IMR-90 (cell line): ENCODE measurements around the gene KAT6B. TPM values are rescaled to one million over a fixed set of nuclear protein-coding genes. Genes with fewer than 3 reads are reported as not detected.

Source experiments
- ATAC-seq: fragments of 200-7000 bp; cut with Tn5 transposase; 2 replicates; pipeline ENCODE4 v1.9.1; 2020; ENCODE audit warnings: low read depth, mild to moderate bottlenecking, moderate library complexity
- BruUV-seq: library from RNA; stranded (reverse); fragments of 400-500 nt; replicated peaks from 2 replicates; lab custom pipeline; 2021; lab: Mats Ljungman, UMichigan
- CTCF ChIA-PET: fragments of 300-600 bp; formaldehyde crosslinking; extraction: SDS; loops from one replicate; lab custom pipeline; 2021; ENCODE audit warnings: antibody characterized with exemption; lab: Yijun Ruan, JAX
- POLR2A ChIA-PET: fragments of 300-600 bp; sonication (Branson Sonifier 250); formaldehyde crosslinking; loops from one replicate; lab custom pipeline; 2022; ENCODE audit warnings: antibody characterized with exemption; ENCODE audit not compliant: unreplicated experiment; lab: Charles Lee
- DNase-seq: peaks from one replicate; pipeline ENCODE4 v3.0.0; 2013
- H2AFZ ChIP-seq: replicated peaks from 2 replicates; pipeline ENCODE3; 2013; ENCODE audit warnings: low read length, mild to moderate bottlenecking; ENCODE audit not compliant: poor library complexity
- H2AK5ac ChIP-seq: 2 replicates; pipeline ENCODE4 v1.6.1; 2013; ENCODE audit warnings: low read depth, low read length, inconsistent platforms
- H2AK9ac ChIP-seq: replicated peaks from 2 replicates; pipeline ENCODE3; 2013; ENCODE audit warnings: mild to moderate bottlenecking, low read depth, low read length, moderate library complexity; ENCODE audit not compliant: poor library complexity
- H2BK120ac ChIP-seq: 2 replicates; pipeline ENCODE4 v1.6.1; 2013; ENCODE audit warnings: low read depth, low read length, inconsistent platforms
- H2BK15ac ChIP-seq: 3 replicates; pipeline ENCODE4 v1.6.1; 2013; ENCODE audit warnings: low read depth, low read length, inconsistent platforms
- H2BK20ac ChIP-seq: 2 replicates; pipeline ENCODE4 v1.6.1; 2013; ENCODE audit warnings: low read depth, mild to moderate bottlenecking, inconsistent platforms, low read length, moderate library complexity
- H2BK5ac ChIP-seq: 2 replicates; pipeline ENCODE4 v1.6.1; 2013; ENCODE audit warnings: mild to moderate bottlenecking, low read depth, low read length, inconsistent platforms; ENCODE audit not compliant: poor library complexity, severe bottlenecking
- H3K14ac ChIP-seq: replicated peaks from 2 replicates; pipeline ENCODE4 v1.6.1; 2013; ENCODE audit warnings: low read depth, low read length, inconsistent platforms
- H3K18ac ChIP-seq: 2 replicates; pipeline ENCODE4 v1.6.1; 2013; ENCODE audit warnings: low read depth, low read length, control low read depth
- H3K23ac ChIP-seq: 2 replicates; pipeline ENCODE4 v1.6.1; 2013; ENCODE audit warnings: low read depth, low read length, inconsistent platforms
- H3K27ac ChIP-seq: 2 replicates; pipeline ENCODE4 v1.5.1; 2013; ENCODE audit warnings: mild to moderate bottlenecking, control low read depth, low read length; ENCODE audit not compliant: insufficient read depth
- H3K27me3 ChIP-seq: 2 replicates; pipeline ENCODE4 v1.6.1; 2013; ENCODE audit warnings: low read length; ENCODE audit not compliant: control insufficient read depth, insufficient read depth
- H3K36me3 ChIP-seq: 2 replicates; pipeline ENCODE4 v1.6.1; 2013; ENCODE audit warnings: low read length, mixed read lengths; ENCODE audit not compliant: control insufficient read depth, insufficient read depth
- H3K4ac ChIP-seq: 2 replicates; pipeline ENCODE4 v1.6.1; 2013; ENCODE audit warnings: low read depth, low read length, inconsistent platforms
- H3K4me1 ChIP-seq: 2 replicates; pipeline ENCODE4 v1.6.1; 2013; ENCODE audit warnings: low read length, mixed read lengths; ENCODE audit not compliant: control insufficient read depth, insufficient read depth
- H3K4me2 ChIP-seq: 2 replicates; pipeline ENCODE4 v1.6.1; 2013; ENCODE audit warnings: low read depth, mild to moderate bottlenecking, control low read depth, low read length, moderate library complexity
- H3K4me3 ChIP-seq: 2 replicates; pipeline ENCODE4 v1.5.1; 2013; ENCODE audit warnings: low read depth, mild to moderate bottlenecking, control low read depth, low read length, moderate library complexity; ENCODE audit not compliant: insufficient read depth
- H3K56ac ChIP-seq: 2 replicates; pipeline ENCODE4 v1.6.1; 2013; ENCODE audit warnings: low read length, inconsistent platforms; ENCODE audit not compliant: insufficient read depth; ENCODE audit errors: extremely low read depth
- H3K79me1 ChIP-seq, 2 experiments: 2 replicates each; pipeline ENCODE4 v1.6.1; 2013; ENCODE audit warnings: low read length in 2 of 2, inconsistent platforms in 1 of 2, low read depth in 1 of 2
- H3K9ac ChIP-seq: 2 replicates; pipeline ENCODE4 v1.6.1; 2013; ENCODE audit warnings: low read depth, low read length, control low read depth
- H3K9me1 ChIP-seq: 2 replicates; pipeline ENCODE4 v1.6.1; 2013; ENCODE audit warnings: low read length, inconsistent platforms; ENCODE audit not compliant: insufficient read depth
- H3K9me3 ChIP-seq: 2 replicates; pipeline ENCODE4 v1.6.1; 2013; ENCODE audit warnings: low read length; ENCODE audit not compliant: control insufficient read depth, insufficient read depth
- H4K20me1 ChIP-seq: 2 replicates; pipeline ENCODE4 v1.6.1; 2013; ENCODE audit warnings: low read length, inconsistent platforms; ENCODE audit not compliant: insufficient read depth
- H4K5ac ChIP-seq: 2 replicates; pipeline ENCODE4 v1.6.1; 2013; ENCODE audit warnings: mild to moderate bottlenecking, low read depth, low read length, control low read depth
- H4K8ac ChIP-seq, 2 experiments: 2 replicates each; pipeline ENCODE4 v1.6.1; 2013; ENCODE audit warnings: low read depth in 2 of 2, low read length in 2 of 2, control low read depth in 1 of 2, inconsistent platforms in 1 of 2
- H4K91ac ChIP-seq: 2 replicates; pipeline ENCODE4 v1.6.1; 2013; ENCODE audit warnings: low read depth, low read length, inconsistent platforms; ENCODE audit not compliant: insufficient read depth
- BHLHE40 ChIP-seq: fragments of 150-350 bp; IDR thresholded peaks from 2 replicates; pipeline ENCODE4 v1.6.1; 2016; ENCODE audit warnings: mild to moderate bottlenecking, low read depth, low read length
- CEBPB ChIP-seq: IDR thresholded peaks from 2 replicates; pipeline ENCODE4 v1.6.1; 2012; ENCODE audit warnings: low read depth, low read length, improper control_type of control experiment
- ELK1 ChIP-seq: fragments of 150-350 bp; IDR thresholded peaks from 2 replicates; pipeline ENCODE4 v1.6.1; 2016; ENCODE audit warnings: low read depth, mild to moderate bottlenecking, low read length, moderate library complexity, borderline replicate concordance
- FOS ChIP-seq: fragments of 150-350 bp; IDR thresholded peaks from 2 replicates; pipeline ENCODE4 v1.6.1; 2016; ENCODE audit warnings: low read depth, low read length
- MAZ ChIP-seq: IDR thresholded peaks from 2 replicates; pipeline ENCODE4 v1.6.1; 2012; ENCODE audit warnings: low read depth, mild to moderate bottlenecking, low read length, improper control_type of control experiment, moderate library complexity, borderline replicate concordance
- MXI1 ChIP-seq: IDR thresholded peaks from 2 replicates; pipeline ENCODE4 v1.6.1; 2012; ENCODE audit warnings: low read depth, mild to moderate bottlenecking, low read length, moderate library complexity, borderline replicate concordance
- NFE2L2 ChIP-seq: fragments of 150-350 bp; IDR thresholded peaks from 2 replicates; pipeline ENCODE4 v1.6.1; 2016; ENCODE audit warnings: low read depth, mild to moderate bottlenecking, low read length
- RCOR1 ChIP-seq: IDR thresholded peaks from 2 replicates; pipeline ENCODE4 v1.6.1; 2012; ENCODE audit warnings: mild to moderate bottlenecking, low read length, improper control_type of control experiment; ENCODE audit not compliant: insufficient replicate concordance
- RFX5 ChIP-seq: IDR thresholded peaks from 2 replicates; pipeline ENCODE4 v1.8.0; 2012; ENCODE audit warnings: low read depth, mild to moderate bottlenecking, low read length, moderate library complexity
- SMC3 ChIP-seq: fragments of 150-350 bp; IDR thresholded peaks from 2 replicates; pipeline ENCODE4 v1.6.1; 2016; ENCODE audit warnings: low read depth, mild to moderate bottlenecking, antibody characterized with exemption, low read length, moderate library complexity
- WGBS, 2 experiments: methylation state at CpG; one replicate each; pipeline versions ENCODE4 v1.1.5 to v1.1.7; 2013; ENCODE audit warnings: missing lambda C conversion rate in 2 of 2; ENCODE audit not compliant: insufficient read length in 1 of 2; ENCODE audit errors: extremely low coverage in 2 of 2; 5-methylcytosine and 5-hydroxymethylcytosine counted together
- dilution Hi-C: fragments of 300-500 bp; cut with HindIII; formaldehyde crosslinking; loops from one replicate; pipeline ENCODE4 v1.14.3; 2018; ENCODE audit warnings: low sequenced_read_pairs; ENCODE audit not compliant: unreplicated experiment
- in situ Hi-C: fragments of 300-500 bp; cut with MboI; formaldehyde crosslinking; loops from 3 replicates; pipeline ENCODE4 v1.14.3; 2019; ENCODE audit warnings: low sequenced_read_pairs, inconsistent platforms, mixed read lengths
- intact Hi-C: fragments of 100-400 bp; cut with micrococcal nuclease; formaldehyde crosslinking; loops from 2 replicates; pipeline ENCODE4 v1.10.0; 2022
- polyA plus RNA-seq, 3 experiments: library from polyadenylated mRNA; depleted of rRNA; stranded (reverse); fragments of >200 nt; gene quantifications; 2 replicates each; pipeline ENCODE4 v1.2.3, GENCODE V29; 2012; ENCODE audit warnings: low replicate concordance in 1 of 3
- total RNA-seq: library from RNA; depleted of rRNA; stranded (reverse); fragments of >200 nt; gene quantifications from 2 replicates; pipeline ENCODE4 v1.2.3, GENCODE V29; 2012

KAT6B gene
- total and polyA plus RNA-seq, 2 of the 4 experiments (the other 2 are of a cell fraction): 8.8 to 28.1 TPM

DNA sequence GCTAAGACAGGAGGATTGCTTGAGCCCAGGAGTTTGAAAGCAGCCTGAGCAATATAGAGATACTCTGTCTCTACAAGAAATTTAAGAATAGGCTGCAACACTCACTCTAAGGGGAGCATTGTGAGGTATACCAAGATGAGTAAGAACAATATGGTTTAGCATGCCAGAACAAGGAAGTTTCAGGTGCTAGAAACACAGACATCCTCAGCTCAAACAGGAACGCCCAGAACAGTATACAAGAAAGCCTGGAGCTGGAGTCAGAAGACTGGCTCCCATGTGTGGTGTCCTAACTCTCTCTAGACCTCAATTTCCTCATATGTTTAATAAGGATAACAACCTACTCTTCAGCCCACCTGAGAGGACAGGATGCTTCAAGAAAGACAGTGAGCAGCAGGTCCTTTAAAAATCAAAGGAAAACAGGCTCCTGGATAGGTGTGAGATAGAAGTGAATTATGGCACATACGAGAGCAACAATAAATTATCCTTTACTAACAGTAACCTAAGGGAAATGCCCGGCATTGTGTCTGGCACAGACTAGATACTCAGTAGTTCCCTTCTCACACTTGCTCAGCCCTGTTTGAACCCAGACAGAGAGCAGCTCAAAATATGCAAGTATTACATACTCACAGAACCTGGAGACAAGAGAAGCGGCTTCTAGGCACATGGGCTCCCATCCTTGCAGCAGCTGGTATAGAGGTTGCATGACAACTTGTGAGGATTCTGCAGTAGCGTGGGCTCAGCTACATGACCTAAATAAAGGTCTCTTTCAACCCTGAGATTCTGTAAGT is 45.4 kb downstream of the KAT6B start:
- H3K4me2 ChIP-seq: no peak overlapping the region
- intact Hi-C loops: no loop called here
- H3K9ac ChIP-seq: no peak overlapping the region
- peak overlapping the region; percentile 37; the same call in 1 of the 2 replicates for H3K4ac ChIP-seq
- no peak overlapping the region for H2AK5ac ChIP-seq
- peaks cover 34 to 78% of the 10 kb centered on the region in 2 experiments for H3K79me1 ChIP-seq
- no peak overlapping the region for H2AK9ac ChIP-seq
- no peak overlapping the region for H3K27ac ChIP-seq
- no peak overlapping the region for H3K56ac ChIP-seq
- CTCF ChIA-PET: no interaction called here
- H4K91ac ChIP-seq: no peak overlapping the region
- H2BK120ac ChIP-seq: no peak overlapping the region; the same call in 1 of the 2 replicates
- no TSS peak for BruUV-seq
- H3K23ac ChIP-seq: 0 out of 2 replicates have a peak overlapping the region, but pooled peaks have one; percentile 11
- TF ChIP-seq CEBPB (no peak), MXI1 (no peak), SMC3 (no peak), FOS (no peak), BHLHE40 (no peak), NFE2L2 (no peak), RFX5 (no peak), MAZ (no peak), RCOR1 (no peak), ELK1 (no peak)
- H3K14ac ChIP-seq: no peak overlapping the region; the same call in 1 of the 2 replicates
- POLR2A ChIA-PET: interaction anchor here (0.6 kb wide), 1 partner anchor 41 kb away, joined by 3 read pairs; no protein-coding TSS in a partner anchor
- dilution Hi-C loops: no loop called here
- no peaks in the 10 kb centered on the region for H3K36me3 ChIP-seq
- 100% methylated on average over 1 of the region's 5 CpGs; no CpG with 5 or more reads in 1 of the 2 experiments for WGBS, 2 experiments
- H3K18ac ChIP-seq: no peak overlapping the region
- in situ Hi-C loops: no loop called here
- no peak overlapping the region for H2AFZ ChIP-seq
- ATAC-seq (no peak), DNase-seq (no peak)
- no peaks in the 10 kb centered on the region for H3K27me3 ChIP-seq
- H3K4me1 ChIP-seq: peaks cover 24% of the 10 kb centered on the region
- H4K5ac ChIP-seq: no peak overlapping the region; the same call in 1 of the 2 replicates
- H3K9me3 ChIP-seq: no peaks in the 10 kb centered on the region
- H3K4me3 ChIP-seq: no peak overlapping the region
- H3K9me1 ChIP-seq: peaks cover 6% of the 10 kb centered on the region; the same call in 1 of the 2 replicates
- no peak overlapping the region; the same call in 1 of the 2 replicates for H2BK20ac ChIP-seq
- H4K20me1 ChIP-seq: peaks cover 3% of the 10 kb centered on the region; the same call in 1 of the 2 replicates
- no peak overlapping the region for H2BK5ac ChIP-seq
- H2BK15ac ChIP-seq: no peak overlapping the region
- peak overlapping the region in 1 of 2 experiments; percentile 24; a peak in 1 of 4 replicates for H4K8ac ChIP-seq
